LNCAP (cell line): ENCODE measurements around the gene LYAR.

Source experiments
- CTCF ChIP-seq: fragments of 450-650 bp; IDR thresholded peaks from 2 replicates; pipeline ENCODE4 v1.5.1; 2017; ENCODE audit warnings: mild to moderate bottlenecking

LYAR gene

GRCh38 chr4:4308800-4309441, 19.0 kb upstream of the LYAR start:
- no peak for TF ChIP-seq CTCF

GRCh38 chr4:4306920-4307319, 17.0 kb upstream of the LYAR start:
- TF ChIP-seq CTCF = no peak

GRCh38 chr4:4302416-4302815, 12.5 kb upstream of the LYAR start:
- no peak for TF ChIP-seq CTCF

GRCh38 chr4:4302001-4302400, 12.0 kb upstream of the LYAR start:
- no peak for TF ChIP-seq CTCF

- TF ChIP-seq CTCF = no peak
Measured at GRCh38 chr4:4299006-4299405, 9.1 kb upstream of the LYAR start.

- no peak for TF ChIP-seq CTCF
Measured at GRCh38 chr4:4296283-4296846, 6.4 kb upstream of the LYAR start.

- no peak for TF ChIP-seq CTCF
Measured at GRCh38 chr4:4293279-4293678, 3.3 kb upstream of the LYAR start.

- no peak for TF ChIP-seq CTCF
Measured at GRCh38 chr4:4289597-4289940, 385 bp downstream of the LYAR start.
